Liver (tissue), 3 donors: Measurements from ENCODE around the gene FAM107A.

Source experiments
- RXRA ChIP-seq, 2 donors: IDR thresholded peaks; 2 replicates each; pipeline ENCODE4 v1.6.1; 2017 to 2018; ENCODE audit warnings: antibody characterized with exemption in 2 of 2, mild to moderate bottlenecking in 1 of 2
- TF ChIP-seq, protein P1 (sequence below): IDR thresholded peaks from 2 replicates; pipeline ENCODE4 v1.6.1; 2016; ENCODE audit warnings: antibody characterized with exemption
- TF ChIP-seq, protein P2 (sequence below): fragments of 150-350 bp; IDR thresholded peaks from 2 replicates; pipeline ENCODE4 v1.5.1; 2017; ENCODE audit warnings: improper control_type of control experiment, low read depth, low read length; ENCODE audit not compliant: missing input control
- donor health status: healthy.
- donor health status: healthy.

- TF ChIP-seq, protein P1, sequence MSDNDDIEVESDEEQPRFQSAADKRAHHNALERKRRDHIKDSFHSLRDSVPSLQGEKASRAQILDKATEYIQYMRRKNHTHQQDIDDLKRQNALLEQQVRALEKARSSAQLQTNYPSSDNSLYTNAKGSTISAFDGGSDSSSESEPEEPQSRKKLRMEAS = no peak
- TF ChIP-seq, protein P2, sequence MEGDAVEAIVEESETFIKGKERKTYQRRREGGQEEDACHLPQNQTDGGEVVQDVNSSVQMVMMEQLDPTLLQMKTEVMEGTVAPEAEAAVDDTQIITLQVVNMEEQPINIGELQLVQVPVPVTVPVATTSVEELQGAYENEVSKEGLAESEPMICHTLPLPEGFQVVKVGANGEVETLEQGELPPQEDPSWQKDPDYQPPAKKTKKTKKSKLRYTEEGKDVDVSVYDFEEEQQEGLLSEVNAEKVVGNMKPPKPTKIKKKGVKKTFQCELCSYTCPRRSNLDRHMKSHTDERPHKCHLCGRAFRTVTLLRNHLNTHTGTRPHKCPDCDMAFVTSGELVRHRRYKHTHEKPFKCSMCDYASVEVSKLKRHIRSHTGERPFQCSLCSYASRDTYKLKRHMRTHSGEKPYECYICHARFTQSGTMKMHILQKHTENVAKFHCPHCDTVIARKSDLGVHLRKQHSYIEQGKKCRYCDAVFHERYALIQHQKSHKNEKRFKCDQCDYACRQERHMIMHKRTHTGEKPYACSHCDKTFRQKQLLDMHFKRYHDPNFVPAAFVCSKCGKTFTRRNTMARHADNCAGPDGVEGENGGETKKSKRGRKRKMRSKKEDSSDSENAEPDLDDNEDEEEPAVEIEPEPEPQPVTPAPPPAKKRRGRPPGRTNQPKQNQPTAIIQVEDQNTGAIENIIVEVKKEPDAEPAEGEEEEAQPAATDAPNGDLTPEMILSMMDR = no peak
- TF ChIP-seq RXRA (IDR thresholded peaks at IDR 0.05) = no peak
Measured at GRCh38 chr3:58555203-58555602, 22.0 kb downstream of the FAM107A start.
